ENCODE data around the gene KIRREL3.

KIRREL3 gene

DNA sequence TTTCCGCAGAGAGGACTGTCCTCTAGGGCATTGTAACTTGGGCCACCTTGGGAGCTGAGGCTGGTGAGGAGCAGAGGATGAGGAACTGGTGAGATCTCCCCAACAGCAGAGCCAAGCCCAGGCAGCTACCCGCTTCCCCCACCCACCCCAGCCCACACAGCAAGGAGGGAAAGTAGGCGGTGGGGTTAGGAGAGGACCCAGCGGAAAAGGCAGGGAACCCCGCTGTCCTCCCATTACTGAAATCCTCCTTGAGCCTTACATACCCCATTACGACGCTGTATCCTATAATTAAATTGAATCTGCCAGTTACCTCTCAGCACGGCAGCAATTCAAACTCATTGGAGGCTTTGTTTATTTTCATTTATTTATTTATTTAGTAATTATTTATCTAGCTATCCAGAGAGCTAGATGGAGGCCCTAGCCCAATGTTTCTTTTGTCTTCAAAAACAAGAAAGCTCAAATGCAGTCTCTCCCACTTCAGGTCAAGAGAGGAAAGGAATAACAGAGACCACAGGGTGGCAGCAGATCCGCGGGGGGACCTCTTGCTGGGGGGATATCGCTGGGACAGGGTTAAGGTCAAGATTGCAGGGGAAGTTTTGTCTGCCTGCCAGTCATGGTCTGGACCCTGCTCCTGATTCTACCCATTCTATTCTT, 427.1 kb downstream of the KIRREL3 start:
- ATAC-seq (no peak), DNase-seq (no peak)

GRCh38 chr11:126570489-126570888, 430.1 kb downstream of the KIRREL3 start:
- ATAC-seq (no peak), DNase-seq (no peak)

DNA sequence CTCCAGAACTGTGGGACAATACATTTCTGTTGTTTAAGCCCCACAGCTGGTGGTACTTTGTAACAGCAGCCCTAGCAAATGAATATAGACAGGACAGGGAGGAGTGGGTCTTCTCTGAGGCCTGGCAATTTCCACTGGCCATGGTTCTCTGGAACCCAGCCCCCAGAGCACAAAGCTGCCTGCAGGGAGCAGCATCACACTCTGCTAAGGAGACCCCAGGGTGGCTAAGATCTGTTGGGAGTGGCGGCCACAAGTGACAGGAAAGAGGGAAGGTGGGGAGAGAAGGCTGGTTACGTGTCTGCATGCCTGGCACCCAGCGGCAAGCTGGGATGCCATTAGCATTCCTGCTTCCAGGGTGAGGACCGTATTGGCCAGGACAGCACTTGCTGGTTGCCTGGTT, 433.2 kb downstream of the KIRREL3 start:
- ATAC-seq, result no peak
- no peak for DNase-seq

DNA sequence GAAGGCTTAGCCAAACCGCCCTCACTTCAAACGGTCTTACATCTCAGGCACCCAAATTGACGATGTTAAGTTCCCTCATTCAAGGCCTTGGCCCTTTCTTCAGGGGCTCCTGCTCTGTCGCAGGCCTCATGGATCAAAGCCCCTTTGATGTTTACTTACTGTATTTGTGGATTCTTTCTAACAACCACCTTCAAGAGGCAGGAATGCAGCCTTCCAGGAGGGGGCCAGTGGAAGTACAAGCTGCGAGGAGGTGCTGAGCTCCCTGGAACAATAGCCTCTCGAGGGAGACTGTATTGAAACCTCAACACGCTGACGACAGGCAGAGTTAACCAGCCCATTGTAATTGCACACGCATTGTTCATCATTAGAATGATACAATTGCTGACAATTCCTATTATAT, 436.0 kb downstream of the KIRREL3 start:
- no peak for DNase-seq
- no peak for ATAC-seq

DNA sequence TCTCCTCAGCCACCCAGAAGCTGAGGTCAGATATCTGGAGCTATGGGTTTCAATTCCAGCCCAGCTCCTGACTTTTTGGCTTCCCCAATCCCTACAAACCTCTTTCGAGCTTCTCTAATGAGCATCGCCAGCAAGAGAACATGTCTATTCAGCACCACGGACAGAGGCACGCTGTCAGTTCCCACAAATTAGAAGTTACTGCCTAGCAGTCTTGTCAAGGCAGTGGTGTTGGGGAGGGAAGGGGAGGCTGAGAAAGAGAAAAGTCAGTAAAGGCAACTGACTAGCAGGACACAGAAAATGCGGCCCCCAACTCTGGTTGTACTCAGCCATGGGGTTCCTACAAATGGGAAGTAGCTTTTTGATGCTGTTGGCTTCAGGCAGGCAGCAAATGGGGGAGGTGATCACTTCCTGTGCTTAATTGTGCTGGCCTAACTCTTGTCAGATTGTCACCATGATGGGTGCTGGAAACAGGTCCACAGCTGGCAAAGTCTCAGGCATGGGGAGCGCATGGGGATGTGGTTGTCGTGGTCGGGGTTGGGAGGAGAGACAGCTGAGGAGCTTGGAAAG, 439.2 kb downstream of the KIRREL3 start:
- DNase-seq, result peak; percentile 13

GRCh38 chr11:126560221-126560620, 440.3 kb downstream of the KIRREL3 start:
- DNase-seq (no peak), ATAC-seq (no peak)

More for the DNA sequence above, 439.2 kb downstream of the KIRREL3 start:
- ATAC-seq, result no peak

DNA sequence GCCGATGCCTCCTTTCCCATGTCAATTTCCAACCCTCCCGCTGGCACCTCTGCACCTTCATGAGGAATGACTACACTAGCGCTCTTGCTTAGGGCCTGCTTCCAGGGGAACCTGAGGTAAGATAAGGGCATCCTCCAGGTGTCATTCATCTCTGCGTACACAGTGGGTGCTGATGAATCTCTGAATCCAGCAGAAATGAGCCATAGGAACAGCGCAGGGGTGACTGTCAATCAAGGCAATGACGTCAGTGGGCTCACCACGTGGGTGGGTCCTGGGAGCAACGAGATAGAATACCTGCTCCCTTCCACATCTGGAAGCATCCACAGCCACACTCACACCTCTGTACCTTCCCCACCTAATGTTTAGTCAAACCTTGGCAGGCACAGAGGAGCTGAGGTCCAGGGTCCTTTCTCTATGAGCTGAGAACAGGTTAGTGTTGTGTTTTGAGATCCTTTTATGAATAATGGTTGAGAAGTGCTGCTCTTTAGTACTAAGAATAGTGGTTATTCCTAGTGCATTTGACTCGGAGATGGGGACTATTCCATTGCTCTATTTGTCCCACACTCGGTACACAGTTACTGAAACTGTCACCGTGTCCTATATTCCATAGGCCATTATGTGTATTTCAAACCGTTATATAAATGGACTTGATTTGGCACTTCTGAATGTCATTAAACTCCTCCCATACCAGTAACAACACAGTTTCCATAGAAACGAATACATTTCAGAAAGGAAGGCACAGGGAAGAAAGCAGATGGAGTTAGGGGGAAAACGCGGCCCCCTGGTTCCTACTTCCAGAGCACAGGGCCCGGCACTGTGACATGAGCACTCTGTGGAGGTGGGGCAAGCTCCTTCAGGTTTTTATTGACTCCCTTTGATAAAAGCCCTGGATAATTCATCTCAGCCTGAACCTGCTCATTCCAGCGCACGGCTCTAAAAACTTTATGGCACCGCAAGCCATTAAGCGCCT, 451.7 kb downstream of the KIRREL3 start:
- DNase-seq, result no peak
- ATAC-seq, result no peak

DNA sequence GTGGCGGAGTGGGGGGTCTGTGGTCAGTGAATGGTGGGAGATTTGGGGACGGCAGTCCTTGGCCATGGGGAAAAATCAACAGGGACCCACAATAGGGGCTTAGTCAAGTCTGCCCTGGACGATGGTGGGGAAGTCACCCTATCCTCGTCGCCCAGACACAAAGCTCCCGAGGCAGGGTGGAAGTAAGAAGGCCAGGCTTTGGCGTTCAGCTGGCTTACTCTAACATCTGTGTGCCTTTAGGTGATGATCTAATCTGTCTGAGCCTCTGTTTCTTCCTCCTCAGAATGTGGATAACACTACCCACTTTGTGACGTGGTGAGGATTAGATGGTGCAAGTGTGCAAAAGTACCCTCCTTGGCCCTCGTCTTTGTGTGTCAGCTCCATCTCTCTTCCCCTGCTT, 452.9 kb downstream of the KIRREL3 start:
- DNase-seq (no peak), ATAC-seq (no peak)

GRCh38 chr11:126547161-126547560, 453.4 kb downstream of the KIRREL3 start:
- no peak for ATAC-seq
- DNase-seq, result no peak

DNA sequence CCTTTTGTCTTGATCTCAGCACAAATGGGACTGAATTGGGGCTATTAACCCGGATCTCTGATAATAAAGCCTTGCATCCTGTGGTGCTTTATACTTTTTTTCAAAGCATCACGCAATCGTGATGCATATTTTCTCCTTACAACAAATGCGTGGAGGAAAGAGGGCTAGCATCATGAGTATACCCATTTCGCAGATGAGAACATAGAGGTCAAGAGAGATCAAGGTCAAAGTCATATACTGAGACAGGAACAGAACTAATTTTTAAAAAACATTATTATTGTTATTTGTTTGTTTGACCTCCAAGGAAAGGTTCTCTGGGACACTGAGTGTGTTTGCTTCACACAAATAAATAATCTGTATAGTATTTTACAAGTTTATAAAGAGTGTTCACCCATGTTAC, 453.9 kb downstream of the KIRREL3 start:
- ATAC-seq (no peak), DNase-seq (no peak)

GRCh38 chr11:126546191-126546590, 454.4 kb downstream of the KIRREL3 start:
- DNase-seq (no peak), ATAC-seq (no peak)

GRCh38 chr11:126545057-126545555, 455.5 kb downstream of the KIRREL3 start:
- DNase-seq (no peak), ATAC-seq (no peak)

DNA sequence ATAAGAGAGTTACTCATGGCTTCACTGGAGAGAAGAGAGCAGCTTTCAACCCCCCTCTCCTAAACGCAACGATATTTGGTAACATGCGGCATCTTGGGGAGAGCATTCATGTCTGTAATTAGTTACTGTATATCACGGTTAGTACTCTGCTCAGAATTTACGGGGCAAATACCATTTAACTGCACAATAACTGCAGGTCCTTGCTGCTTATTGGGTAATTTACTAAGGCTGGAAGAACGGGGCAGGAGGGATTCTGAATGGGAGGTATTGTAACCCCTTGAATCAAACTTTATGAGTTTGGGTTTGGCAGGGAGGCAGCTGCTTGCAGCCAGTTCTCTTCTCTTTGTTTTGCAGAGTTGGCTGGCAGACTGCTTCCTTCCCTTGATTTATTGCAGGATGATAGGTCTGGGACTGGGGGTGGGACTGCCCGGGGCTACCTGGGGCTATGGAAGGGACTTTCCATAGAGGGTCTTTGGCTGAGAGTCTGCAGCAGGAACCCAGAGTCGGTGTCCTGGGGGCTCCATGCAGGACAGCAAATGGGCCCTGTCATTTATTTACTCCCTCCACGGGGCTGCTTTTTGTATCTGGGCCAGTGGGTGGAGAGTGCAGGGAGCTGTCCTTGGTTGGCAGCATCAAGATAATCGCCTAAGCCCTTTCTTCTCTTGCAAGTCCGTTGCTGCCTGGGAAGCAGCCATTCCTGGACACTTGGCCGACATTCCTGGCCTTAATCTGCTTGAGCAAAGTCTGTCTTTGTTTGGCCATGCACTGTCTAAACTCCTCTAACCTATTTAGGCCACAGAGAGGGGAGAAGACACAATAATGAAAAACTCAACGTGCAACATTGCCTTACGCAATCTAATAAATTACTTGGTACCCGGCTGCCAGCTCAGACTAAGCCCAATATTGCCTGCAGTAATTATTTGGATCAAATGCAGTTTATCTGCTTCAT, 456.2 kb downstream of the KIRREL3 start:
- ATAC-seq (no peak), DNase-seq (no peak)

DNA sequence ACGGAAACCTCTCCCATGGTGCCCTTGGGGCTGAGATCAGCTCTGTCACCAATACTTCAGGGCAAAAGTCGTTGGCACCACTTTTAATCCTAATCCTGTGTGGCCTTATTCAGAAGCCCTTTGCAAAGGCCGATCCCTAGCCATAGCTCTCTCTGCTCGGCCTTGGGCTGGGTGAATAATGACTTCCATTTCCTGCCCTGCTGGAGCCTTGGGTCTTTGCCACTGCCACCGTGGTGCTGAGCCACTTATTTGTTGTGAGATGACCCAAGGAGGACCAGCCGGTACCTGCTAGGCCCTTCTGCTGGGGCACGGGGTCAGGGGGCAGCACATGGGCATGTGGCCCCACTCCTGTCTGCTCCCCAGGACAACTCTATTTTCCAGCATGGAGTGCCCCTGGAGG, 456.9 kb downstream of the KIRREL3 start:
- DNase-seq (no peak), ATAC-seq (no peak)

- DNase-seq, result no peak
- ATAC-seq, result no peak
Measured at GRCh38 chr11:126542334-126543015, 458.1 kb downstream of the KIRREL3 start.

- DNase-seq (no peak), ATAC-seq (no peak)
Measured at GRCh38 chr11:126538071-126538470, 462.5 kb downstream of the KIRREL3 start.

DNA sequence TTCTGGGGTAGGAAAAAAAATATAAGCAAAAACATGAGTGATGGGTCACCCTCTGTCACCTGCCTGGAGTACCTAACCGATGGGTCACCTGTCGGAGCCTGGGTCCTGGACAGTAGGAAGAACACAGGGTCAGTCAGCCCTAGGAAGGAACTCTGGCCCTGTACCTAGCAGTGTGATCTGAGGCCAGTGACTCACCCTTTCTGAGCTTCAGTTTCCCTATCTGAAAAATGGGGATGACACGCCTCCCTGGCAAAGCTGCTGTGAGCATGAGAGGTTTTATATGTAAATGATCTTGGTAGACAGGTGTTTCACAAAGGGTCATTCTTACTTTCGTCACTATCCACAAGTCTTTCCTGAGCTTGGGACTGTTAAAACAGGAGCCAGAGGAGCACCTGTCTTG, 463.1 kb downstream of the KIRREL3 start:
- no peak for DNase-seq
- ATAC-seq, result no peak

- DNase-seq, result no peak
- no peak for ATAC-seq
Measured at GRCh38 chr11:126534141-126534805, 466.3 kb downstream of the KIRREL3 start.

GRCh38 chr11:126533560-126533959, 467.0 kb downstream of the KIRREL3 start:
- no peak for DNase-seq
- ATAC-seq, result no peak

DNA sequence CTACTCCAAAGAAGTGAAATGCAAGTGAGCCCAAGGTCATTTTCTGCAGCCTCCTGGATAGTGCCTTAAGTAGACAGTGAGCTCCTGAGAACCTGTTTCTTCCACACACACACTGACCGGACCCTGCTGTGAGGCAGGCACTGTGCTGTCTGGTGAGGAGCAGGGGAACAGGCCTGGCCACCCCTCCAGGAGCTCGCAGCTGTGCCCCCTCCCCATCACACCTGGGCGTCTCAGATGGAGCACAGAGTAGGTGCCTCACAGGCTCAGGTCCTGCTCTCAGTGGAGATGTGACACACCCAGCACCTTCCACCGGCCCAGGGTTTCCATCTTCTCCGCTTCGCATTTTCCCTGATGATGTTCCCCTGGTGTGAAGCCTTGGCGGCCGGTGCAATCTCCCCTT, 470.2 kb downstream of the KIRREL3 start:
- ATAC-seq, result no peak
- DNase-seq, result no peak

- ATAC-seq (no peak), DNase-seq (no peak)
Measured at GRCh38 chr11:126529037-126529436, 471.5 kb downstream of the KIRREL3 start.

All from stimulated activated naive CD8-positive, alpha-beta T cell treated with anti-CD3 and anti-CD28 coated beads, Interleukin-15, Interleukin-2, amounts not matched to agents 100 U/mL and 50 U/mL, for 24 hours (primary cell).